GM21825 (cell line): Measurements from ENCODE around the gene GRK3.

Source experiments
- ATAC-seq: cut with Tn5 transposase; IDR thresholded peaks from one replicate; pipeline ENCODE4 v1.9.1; 2021; ENCODE audit warnings: mild to moderate bottlenecking, moderate library complexity; ENCODE audit not compliant: unreplicated experiment

Gene GRK3

GRCh38 chr22:25656724-25657123 lies 92.2 kb downstream of the GRK3 start:
- ATAC-seq, result peak; percentile 77

- ATAC-seq, result no peak
These were observed 94.2 kb downstream of the GRK3 start for GRCh38 chr22:25658633-25659032.

GRCh38 chr22:25659413-25659812 lies 94.9 kb downstream of the GRK3 start:
- no peak for ATAC-seq

- ATAC-seq, result no peak
These were observed 95.9 kb downstream of the GRK3 start for GRCh38 chr22:25660336-25660735.

GRCh38 chr22:25661073-25661472 lies 96.6 kb downstream of the GRK3 start:
- ATAC-seq, result no peak

GRCh38 chr22:25663654-25664053 lies 99.2 kb downstream of the GRK3 start:
- no peak for ATAC-seq

GRCh38 chr22:25666308-25666707 lies 101.8 kb downstream of the GRK3 start:
- no peak for ATAC-seq

- ATAC-seq, result no peak
These were observed 104.0 kb downstream of the GRK3 start for GRCh38 chr22:25668437-25668836.

GRCh38 chr22:25669253-25670069 lies 105.0 kb downstream of the GRK3 start:
- no peak for ATAC-seq

GRCh38 chr22:25670070-25670461 lies 105.6 kb downstream of the GRK3 start:
- no peak for ATAC-seq

GRCh38 chr22:25672289-25673084 lies 108.0 kb downstream of the GRK3 start:
- ATAC-seq, result no peak

- no peak for ATAC-seq
These were observed 109.2 kb downstream of the GRK3 start for GRCh38 chr22:25673713-25674112.

- ATAC-seq, result no peak
These were observed 113.2 kb downstream of the GRK3 start for GRCh38 chr22:25677631-25678030.

GRCh38 chr22:25680051-25680450 lies 115.6 kb downstream of the GRK3 start:
- ATAC-seq, result no peak

GRCh38 chr22:25680956-25681355 lies 116.5 kb downstream of the GRK3 start:
- no peak for ATAC-seq

- no peak for ATAC-seq
These were observed 117.6 kb downstream of the GRK3 start for GRCh38 chr22:25682109-25682508.

- no peak for ATAC-seq
These were observed 124.2 kb downstream of the GRK3 start for GRCh38 chr22:25688627-25689026.

GRCh38 chr22:25689631-25690030 lies 125.2 kb downstream of the GRK3 start:
- no peak for ATAC-seq

GRCh38 chr22:25690798-25691197 lies 126.3 kb downstream of the GRK3 start:
- ATAC-seq, result no peak

GRCh38 chr22:25692397-25693267 lies 128.2 kb downstream of the GRK3 start:
- ATAC-seq, result no peak

GRCh38 chr22:25693268-25693565 lies 128.7 kb downstream of the GRK3 start:
- ATAC-seq, result no peak
